Activated T-cell treated with anti-CD3 and anti-CD28 coated beads, Interleukin-2, amount 50 U/mL, for 72 hours (primary cell): ENCODE results near the gene ARFGEF2. TPM values are rescaled to one million over a fixed set of nuclear protein-coding genes. Genes with fewer than 3 reads are reported as not detected.
"Not testable (repeated sequence)": the region's sequence is repeated elsewhere in the genome, so short reads cannot be mapped to it uniquely, and the experiment has no call there.

Source experiments
- ATAC-seq, 2 donors: fragments of 150-1000 bp; cut with Tn5 transposase; replicated peaks in 1 of 2; 2 replicates each; pipeline ENCODE4 v1.10.0; 2021; ENCODE audit warnings: moderate library complexity in 2 of 2, mild to moderate bottlenecking in 1 of 2
- DNase-seq, 2 donors: peaks; one replicate each; pipeline ENCODE4 v3.0.0; 2021 to 2022; ENCODE audit warnings: mixed read lengths in 1 of 2
- H3K27ac Mint-ChIP-seq: one replicate; pipeline ENCODE4 v1.8.0; 2022; ENCODE audit warnings: mild to moderate bottlenecking, moderate library complexity, mixed read lengths
- H3K27me3 Mint-ChIP-seq: one replicate; pipeline ENCODE4 v1.8.0; 2022; ENCODE audit warnings: low read depth, mixed read lengths
- H3K36me3 Mint-ChIP-seq, 2 donors: one replicate each; pipeline ENCODE4 v1.8.0; 2022; ENCODE audit warnings: mixed read lengths in 2 of 2, mild to moderate bottlenecking in 1 of 2; ENCODE audit not compliant: insufficient read depth in 2 of 2
- H3K4me1 Mint-ChIP-seq: one replicate; pipeline ENCODE4 v1.8.0; 2022; ENCODE audit warnings: low read depth, mixed read lengths
- H3K4me3 Mint-ChIP-seq, 2 donors: one replicate each; pipeline ENCODE4 v1.8.0; 2022; ENCODE audit warnings: mild to moderate bottlenecking in 2 of 2, mixed read lengths in 2 of 2, moderate library complexity in 2 of 2
- H3K9me3 Mint-ChIP-seq, 2 donors: one replicate each; pipeline ENCODE4 v1.8.0; 2022; ENCODE audit warnings: mixed read lengths in 2 of 2
- total RNA-seq, 2 donors: library from RNA; stranded (reverse); gene quantifications; one replicate each; pipeline ENCODE4 v1.2.3, GENCODE V29; 2022

Gene ARFGEF2
- total RNA-seq, 2 donors from 2014 or later: 23.3 to 23.6 TPM

DNA sequence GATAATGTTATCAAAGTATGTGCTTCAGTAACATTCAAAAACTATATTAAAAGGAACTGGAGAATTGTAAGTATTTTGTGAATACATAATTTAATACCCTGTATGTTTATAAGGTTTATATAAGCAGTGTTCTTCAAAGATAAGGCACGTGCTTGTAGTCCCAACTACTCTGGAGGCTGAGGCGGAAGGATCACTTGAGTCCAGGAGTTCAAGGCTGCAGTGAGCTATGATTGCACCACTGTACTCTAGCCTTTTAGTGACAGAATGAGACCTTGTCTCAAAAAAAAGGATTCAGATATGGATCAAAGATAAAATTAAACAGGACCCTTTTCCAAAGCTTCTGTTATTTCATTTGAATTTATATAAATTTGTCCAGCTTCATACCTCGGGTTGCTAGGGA lies 141.8 kb downstream of the ARFGEF2 start:
- Mint-ChIP-seq H3K4me3 (no peak overlapping the region), H3K27ac (no peak overlapping the region), H3K36me3 (peaks cover 3 to 30% of the 10 kb centered on the region in 2 donors), H3K27me3 (no peaks in the 10 kb centered on the region), H3K9me3 (no peaks in the 10 kb centered on the region), H3K4me1 (no peaks in the 10 kb centered on the region)
- DNase-seq: no peak
- no peak for ATAC-seq

DNA sequence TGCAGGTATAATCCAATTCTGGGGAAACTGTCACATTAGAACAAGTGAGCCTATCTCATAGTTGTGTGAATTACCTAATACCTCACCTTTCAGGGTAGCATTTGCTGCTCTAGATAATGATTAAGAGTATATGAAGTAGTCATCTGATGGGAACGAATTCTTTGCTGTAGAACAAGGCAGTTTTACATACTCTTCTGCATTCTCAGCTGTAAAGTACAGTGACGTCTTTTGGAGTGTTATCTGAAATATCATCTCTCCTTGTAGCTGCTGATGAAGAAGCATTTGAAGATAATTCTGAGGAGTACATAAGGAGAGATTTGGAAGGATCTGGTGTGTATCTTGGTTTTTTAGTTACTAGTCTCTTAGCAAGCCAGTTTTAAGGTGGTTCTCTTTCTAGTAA lies 153.0 kb downstream of the ARFGEF2 start:
- H3K36me3 Mint-ChIP-seq: peaks cover 4 to 40% of the 10 kb centered on the region in 2 donors
- no peaks in the 10 kb centered on the region for H3K9me3 Mint-ChIP-seq
- no peaks in the 10 kb centered on the region for H3K4me1 Mint-ChIP-seq
- H3K27me3 Mint-ChIP-seq: no peaks in the 10 kb centered on the region
- DNase-seq: no peak
- no peak overlapping the region for H3K4me3 Mint-ChIP-seq
- H3K27ac Mint-ChIP-seq: peak overlapping the region; percentile 31
- ATAC-seq: no peak

DNA sequence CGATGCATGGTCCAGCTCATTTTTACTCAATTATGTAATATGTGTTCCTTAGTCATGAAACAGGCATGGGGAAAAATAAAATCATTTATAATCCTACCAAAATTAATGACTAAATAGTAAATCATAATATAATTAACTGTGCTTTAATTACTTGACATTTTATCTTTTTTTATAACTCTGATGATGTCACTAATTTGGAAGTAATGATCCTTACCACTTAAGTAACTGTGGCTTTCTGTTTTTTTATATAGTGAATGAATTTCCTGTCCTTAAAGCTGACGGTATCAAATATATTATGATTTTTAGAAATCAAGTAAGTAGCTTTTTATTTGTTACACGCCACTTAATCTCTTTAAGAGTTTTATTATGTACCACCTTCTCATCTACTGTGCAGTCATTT lies 156.8 kb downstream of the ARFGEF2 start:
- H3K4me1 Mint-ChIP-seq: no peaks in the 10 kb centered on the region
- H3K27ac Mint-ChIP-seq: no peak overlapping the region
- no peaks in the 10 kb centered on the region for H3K27me3 Mint-ChIP-seq
- no peak for ATAC-seq
- no peaks in the 10 kb centered on the region for H3K9me3 Mint-ChIP-seq
- H3K4me3 Mint-ChIP-seq: no peak overlapping the region
- no peak for DNase-seq
- H3K36me3 Mint-ChIP-seq: peaks cover 7 to 46% of the 10 kb centered on the region in 2 donors

DNA sequence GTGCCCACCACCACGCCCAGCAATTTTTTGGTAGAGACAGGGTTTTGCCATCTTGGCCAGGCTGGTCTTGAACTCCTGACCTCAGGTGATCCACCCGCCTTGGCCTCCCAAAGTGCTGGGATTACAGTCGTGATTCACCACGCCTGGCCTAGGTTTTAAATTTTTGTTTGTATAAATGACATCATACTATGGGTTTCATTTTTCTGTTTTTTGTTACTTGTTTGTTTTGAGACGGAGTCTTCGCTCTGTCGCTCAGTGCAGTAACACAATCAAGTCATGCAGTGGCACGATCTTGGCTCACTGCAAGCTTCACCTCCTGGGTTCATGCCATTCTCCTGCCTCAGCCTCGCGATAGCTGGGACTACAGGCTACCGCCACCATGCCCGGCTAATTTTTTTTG lies 160.8 kb downstream of the ARFGEF2 start:
- not testable (repeated sequence) for H3K4me1 Mint-ChIP-seq

More for the DNA sequence above, 160.8 kb downstream of the ARFGEF2 start:
- not testable (repeated sequence) for H3K9me3 Mint-ChIP-seq, H3K27ac Mint-ChIP-seq, DNase-seq, H3K4me3 Mint-ChIP-seq, H3K27me3 Mint-ChIP-seq, ATAC-seq
- H3K36me3 Mint-ChIP-seq: peaks cover 5 to 43% of the 10 kb centered on the region in 2 donors

Other genes with a start within 250 kb of the ARFGEF2 start
- gene PREX1, start 93.7 kb upstream of the ARFGEF2 start, total RNA-seq: 100 to 1,000 TPM in 1 of 2 donors, 10 to 100 TPM in 1; 85.6 to 112 TPM
- 10 to 100 TPM; 54.7 to 61.3 TPM for gene CSE1L, start 124.6 kb downstream of the ARFGEF2 start, total RNA-seq